GM12878 (cell line): ENCODE measurements around the gene CDK4. TPM values are rescaled to one million over a fixed set of nuclear protein-coding genes. Genes with fewer than 3 reads are reported as not detected.

Source experiments
- ATAC-seq: fragments of 200-7000 bp; cut with Tn5 transposase; 3 replicates; pipeline ENCODE4 v1.9.1; 2020; ENCODE audit warnings: mild to moderate bottlenecking, moderate library complexity
- BruUV-seq: library from RNA; stranded (reverse); fragments of 400-500 nt; replicated peaks from 2 replicates; lab custom pipeline; 2021; lab: Mats Ljungman, UMichigan
- CTCF ChIA-PET: fragments of 300-600 bp; sonication (Branson Sonifier 250); formaldehyde crosslinking; extraction: SDS; loops from one replicate; lab custom pipeline; 2021; ENCODE audit warnings: inconsistent platforms; lab: Yijun Ruan, JAX
- POLR2A ChIA-PET: fragments of 350-600 bp; formaldehyde crosslinking; extraction: SDS; loops from one replicate; lab custom pipeline; 2021; ENCODE audit warnings: inconsistent platforms; lab: Charles Lee
- RAD21 ChIA-PET: fragments of 300-600 bp; sonication (Branson Sonifier 250); formaldehyde crosslinking; loops from one replicate; lab custom pipeline; 2023; ENCODE audit warnings: antibody characterized with exemption; ENCODE audit not compliant: unreplicated experiment; lab: Charles Lee
- SMC1A ChIA-PET: fragments of 300-600 bp; sonication (Branson Sonifier 250); formaldehyde crosslinking; loops from one replicate; lab custom pipeline; 2023; ENCODE audit not compliant: unreplicated experiment, uncharacterized antibody; lab: Charles Lee
- DNase-seq: peaks from one replicate; pipeline ENCODE4 v3.0.0-alpha.2; 2011; ENCODE audit warnings: low read depth, low spot score
- FAIRE-seq: peaks from 3 replicates; lab custom pipeline; 2011; peaks lifted over from hg19 to GRCh38; lab: Jason Lieb, UNC
- H2AFZ ChIP-seq: 2 replicates; pipeline ENCODE4 v1.6.0; 2011; ENCODE audit warnings: low read depth, low read length, control low read depth; ENCODE audit not compliant: control insufficient read depth
- H3K27ac ChIP-seq: 2 replicates; pipeline ENCODE4 v1.5.1; 2011; ENCODE audit warnings: control low read depth; ENCODE audit not compliant: control insufficient read depth, insufficient read depth
- H3K27me3 ChIP-seq, 2 experiments: replicated peaks in 1 of 2; 2 replicates each; pipeline versions ENCODE4 v1.6.0 to v1.6.1; 2011; ENCODE audit warnings: low read length in 1 of 2; ENCODE audit not compliant: control insufficient read depth in 2 of 2, insufficient read depth in 2 of 2
- H3K36me3 ChIP-seq, 2 experiments: 2 replicates each; pipeline ENCODE4 v1.5.1; 2011; ENCODE audit warnings: low read length in 1 of 2; ENCODE audit not compliant: control insufficient read depth in 2 of 2, insufficient read depth in 2 of 2
- H3K4me1 ChIP-seq: 2 replicates; pipeline ENCODE4 v1.6.1; 2011; ENCODE audit warnings: mild to moderate bottlenecking, low read length, moderate library complexity, mixed read lengths; ENCODE audit not compliant: control insufficient read depth, insufficient read depth
- H3K4me2 ChIP-seq: 2 replicates; pipeline ENCODE4 v1.6.0; 2011; ENCODE audit warnings: control low read depth; ENCODE audit not compliant: control insufficient read depth, insufficient read depth
- H3K4me3 ChIP-seq: fragments of 200-600 bp; sonication (generic); 2 replicates; pipeline ENCODE4 v1.5.1; 2016
- H3K79me2 ChIP-seq: 2 replicates; pipeline ENCODE4 v1.6.0; 2011; ENCODE audit warnings: low read length; ENCODE audit not compliant: control insufficient read depth, insufficient read depth
- H3K9ac ChIP-seq: 2 replicates; pipeline ENCODE4 v1.8.0; 2011; ENCODE audit warnings: low read length, control low read depth, mixed read lengths; ENCODE audit not compliant: control insufficient read depth, insufficient read depth
- H3K9me3 ChIP-seq: replicated peaks from 3 replicates; pipeline ENCODE4 v1.5.1; 2011; ENCODE audit warnings: mild to moderate bottlenecking, low read length; ENCODE audit not compliant: control insufficient read depth, insufficient read depth
- H4K20me1 ChIP-seq: 2 replicates; pipeline ENCODE4 v1.6.0; 2011; ENCODE audit not compliant: control insufficient read depth, insufficient read depth
- BACH1 ChIP-seq: fragments of 450-650 bp; IDR thresholded peaks from 2 replicates; pipeline ENCODE4 v1.6.1; 2017; ENCODE audit warnings: mild to moderate bottlenecking, borderline replicate concordance
- ETV6 ChIP-seq, 2 experiments: fragments of 450-650 bp in 1 of 2; IDR thresholded peaks in 1 of 2; conservative IDR thresholded peaks in 1 of 2; 2 replicates each; pipeline ENCODE4 v1.6.1; 2014; ENCODE audit warnings: antibody characterized with exemption in 1 of 2, borderline replicate concordance in 1 of 2, low read depth in 1 of 2, mild to moderate bottlenecking in 1 of 2, moderate library complexity in 1 of 2
- HSF1 ChIP-seq: fragments of 150-350 bp; IDR thresholded peaks from 2 replicates; pipeline ENCODE4 v1.6.1; 2014; ENCODE audit warnings: mild to moderate bottlenecking, low read depth, low read length
- MYB ChIP-seq: fragments of 150-350 bp; IDR thresholded peaks from 2 replicates; pipeline ENCODE4 v1.6.1; 2014; ENCODE audit warnings: mild to moderate bottlenecking, low read depth, low read length, borderline replicate concordance
- SMAD5 ChIP-seq: IDR thresholded peaks from 2 replicates; pipeline ENCODE4 v1.6.1; 2016; ENCODE audit warnings: antibody characterized with exemption, low read depth
- SMARCA5 ChIP-seq: fragments of 450-650 bp; IDR thresholded peaks from 2 replicates; pipeline ENCODE4 v1.6.1; 2017; ENCODE audit warnings: mild to moderate bottlenecking
- SP1 ChIP-seq: IDR thresholded peaks from one replicate; pipeline ENCODE4 v1.6.1; 2011; ENCODE audit warnings: low read depth, low read length
- STAT3 ChIP-seq: IDR thresholded peaks from 2 replicates; pipeline ENCODE4 v1.6.1; 2011; ENCODE audit warnings: low read depth, low read length, improper control_type of control experiment
- TCF12 ChIP-seq: IDR thresholded peaks from 2 replicates; pipeline ENCODE4 v1.6.1; 2011; ENCODE audit warnings: low read depth, mild to moderate bottlenecking, low read length
- ZBED1 ChIP-seq: IDR thresholded peaks from 2 replicates; pipeline ENCODE4 v1.6.1; 2016; ENCODE audit warnings: borderline replicate concordance
- ZNF217 ChIP-seq: fragments of 450-650 bp; IDR thresholded peaks from 2 replicates; pipeline ENCODE4 v1.6.1; 2017; ENCODE audit warnings: antibody characterized with exemption, mild to moderate bottlenecking
- WGBS: methylation state at CpG from one replicate; pipeline ENCODE4 v1.1.6; 2016; ENCODE audit warnings: low lambda C conversion rate; ENCODE audit not compliant: insufficient replicate concordance, insufficient coverage; ENCODE audit errors: missing lambda C conversion rate; 5-methylcytosine and 5-hydroxymethylcytosine counted together
- in situ Hi-C: fragments of 300-500 bp; cut with MboI; formaldehyde crosslinking; loops from 9 replicates; pipeline ENCODE4 v1.14.3; 2018; ENCODE audit warnings: mixed read lengths
- intact Hi-C: fragments of 100-400 bp; cut with micrococcal nuclease; formaldehyde crosslinking; loops from one replicate; pipeline ENCODE4 v1.14.2; 2022; ENCODE audit not compliant: unreplicated experiment
- polyA plus RNA-seq, 11 experiments: library from polyadenylated mRNA; depleted of rRNA in 4 of 11; unstranded in 6 of 11; stranded (reverse) in 5 of 11; fragments of >200 nt; fragmentation: Nextera tagmentation in 4 of 11; fragmentation: Illumina TruSeq in 1 of 11; extraction: Ambion mirVana in 4 of 11; extraction: Trizol in 1 of 11; gene quantifications; 1 replicate in 1 of 11; 2 replicates in 10 of 11; pipeline versions ENCODE4 v1.2.1 to v1.2.3, GENCODE V29; 2011 to 2016; ENCODE audit warnings: inconsistent platforms in 2 of 11, missing spikeins in 2 of 11, low read depth in 1 of 11
- total RNA-seq, 4 experiments: library from RNA; depleted of rRNA in 3 of 4; stranded (reverse); fragments of >200 nt in 3 of 4; fragmentation: Illumina TruSeq in 1 of 4; extraction: Trizol in 1 of 4; gene quantifications; 2 replicates each; pipeline versions ENCODE4 v1.2.1 to v1.2.3, GENCODE V29; 2013 to 2021

CDK4 gene
- total and polyA plus RNA-seq, 10 of the 15 experiments (the other 5 are each of a cell fraction or from before 2014, with no cell fraction given), result 26.1 to 385 (median 221) TPM

GRCh38 chr12:57749061-57749460 lies 3.0 kb downstream of the CDK4 start:
- Histone ChIP-seq H3K4me1 (peaks cover 24% of the 10 kb centered on the region), H3K9ac (no peak overlapping the region), H3K9me3 (no peaks in the 10 kb centered on the region), H4K20me1 (no peaks in the 10 kb centered on the region), H3K27me3 (no peaks in the 10 kb centered on the region), H3K36me3 (peaks cover 6 to 7% of the 10 kb centered on the region in 2 experiments), H2AFZ (no peak overlapping the region), H3K79me2 (peaks cover 37% of the 10 kb centered on the region), H3K4me2 (no peak overlapping the region), H3K4me3 (no peak overlapping the region), H3K27ac (no peak overlapping the region)
- WGBS, result 98% methylated on average over 5 of the region's 5 CpGs
- SMC1A ChIA-PET, result interaction anchor here (1.0 to 1.8 kb wide), 2 partner anchors 8 to 35 kb away, joined by 3 to 4 read pairs; no protein-coding TSS in a partner anchor
- RAD21 ChIA-PET, result no interaction called here
- DNase-seq (no peak), ATAC-seq (no peak), FAIRE-seq (no peak)
- BruUV-seq, result no TSS peak
- intact Hi-C loops, result no loop called here
- in situ Hi-C loops, result no loop called here
- POLR2A ChIA-PET, result no interaction called here
- CTCF ChIA-PET, result interaction anchor here (0.7 to 1.1 kb wide), 2 partner anchors 7 to 164 kb away, joined by 3 to 5 read pairs; no protein-coding TSS in a partner anchor
- TF ChIP-seq ETV6 (conservative IDR thresholded peaks at IDR 0.05 in 1 of 2, IDR thresholded peaks at IDR 0.05 in 1 of 2; ENCODE audit: borderline replicate concordance in 1 of 2, low read depth in 1 of 2) (no peak), BACH1 (no peak), SMAD5 (peak; percentile 29; the same call in 1 of the 2 replicates)

GRCh38 chr12:57746025-57746424 lies 6.1 kb downstream of the CDK4 start:
- H3K9ac ChIP-seq, result peak overlapping the region; percentile 93; the same call in 1 of the 2 replicates
- no peak overlapping the region for H3K27ac ChIP-seq
- H3K36me3 ChIP-seq, result peaks cover 6 to 7% of the 10 kb centered on the region in 2 experiments
- peak overlapping the region; percentile 91 for H3K4me3 ChIP-seq
- no peaks in the 10 kb centered on the region for H3K9me3 ChIP-seq
- no peaks in the 10 kb centered on the region for H4K20me1 ChIP-seq
- ChIA-PET SMC1A (interaction anchor here (2.4 kb wide), 1 partner anchor 10 kb away, joined by 14 read pairs; no protein-coding TSS in a partner anchor), CTCF (interaction anchor here (1.1 to 2.9 kb wide), 2 partner anchors 10 to 170 kb away, joined by 3 to 28 read pairs; no protein-coding TSS in a partner anchor), RAD21 (no interaction called here)
- no peak for FAIRE-seq
- intact Hi-C loops (no loop called here), in situ Hi-C loops (no loop called here)
- TF ChIP-seq SP1 (no peak), ZBED1 (0 out of 2 replicates have a peak, but pooled peaks have one; percentile 8), STAT3 (no peak), HSF1 (no peak), SMARCA5 (no peak), ZNF217 (no peak), TCF12 (no peak), MYB (no peak)
- TF ChIP-seq, all 136 proteins: peak for 1
- ATAC-seq (no peak), DNase-seq (no peak)
- Histone ChIP-seq H3K79me2 (peaks cover 34% of the 10 kb centered on the region), H3K27me3 (no peaks in the 10 kb centered on the region), H3K4me1 (peaks cover 21% of the 10 kb centered on the region), H3K4me2 (peak overlapping the region; percentile 84), H2AFZ (no peak overlapping the region)
- POLR2A ChIA-PET, result interaction anchor here (0.5 to 3.0 kb wide), 2 partner anchors 10 to 25 kb away, joined by 3 to 19 read pairs; partner anchors contain the start of gene MARCHF9
- WGBS, result 61% methylated on average over 3 of the region's 3 CpGs
- no TSS peak for BruUV-seq
